ENCODE data around the gene RDH8.

DNA sequence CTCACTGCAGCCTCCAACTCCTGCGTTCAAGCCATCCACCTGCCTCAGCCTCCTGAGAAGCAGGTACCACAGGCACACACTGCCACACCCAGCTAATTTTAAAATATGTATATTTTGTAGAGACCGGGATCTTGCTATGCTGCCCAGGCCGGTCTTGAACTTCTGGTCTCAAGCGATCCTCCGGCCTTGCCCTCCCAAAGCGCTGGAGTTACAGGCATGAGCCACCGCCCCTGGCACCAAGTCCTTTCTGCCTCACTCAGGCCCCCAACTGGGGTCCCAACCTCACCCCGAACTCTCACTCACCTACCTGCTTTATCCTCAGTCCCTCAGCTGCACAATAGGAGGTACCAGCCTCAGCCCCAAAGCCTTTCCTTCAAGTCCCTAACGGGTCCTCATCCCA is 2.3 kb upstream of the RDH8 start:
- no peak for TF ChIP-seq CTCF (conservative IDR thresholded peaks at IDR 0.05; ENCODE audit: low read depth, low read length)
- no peak for TF ChIP-seq MXI1 (IDR thresholded peaks at IDR 0.05; ENCODE audit: borderline replicate concordance, low read depth, low read length)
- no peak for TF ChIP-seq SMC3 (IDR thresholded peaks at IDR 0.05; ENCODE audit: low read depth, low read length)
- no peak for TF ChIP-seq POLR2A (IDR thresholded peaks at IDR 0.05; ENCODE audit: low read depth, low read length)
- no peak for TF ChIP-seq RCOR1 (IDR thresholded peaks at IDR 0.05; ENCODE audit: insufficient replicate concordance, low read length)
- no peak for TF ChIP-seq MAFK (IDR thresholded peaks at IDR 0.05; ENCODE audit: low read depth, low read length)
- TF ChIP-seq BHLHE40 (IDR thresholded peaks at IDR 0.05; ENCODE audit: low read depth, low read length), result no peak
- no peak for TF ChIP-seq RAD21 (IDR thresholded peaks at IDR 0.05; ENCODE audit: low read length)
